HUES6 (cell line): ENCODE data around the gene INPP4B.

ENCODE experiments used
- H3K27ac ChIP-seq: 2 replicates; pipeline ENCODE4 v1.7.0; 2013; ENCODE audit warnings: low read depth, mild to moderate bottlenecking, low read length, inconsistent platforms
- H3K27me3 ChIP-seq: 2 replicates; pipeline ENCODE4 v1.6.1; 2013; ENCODE audit warnings: low read length; ENCODE audit not compliant: control insufficient read depth, insufficient read depth
- H3K36me3 ChIP-seq: 2 replicates; pipeline ENCODE4 v1.6.1; 2013; ENCODE audit warnings: low read length; ENCODE audit not compliant: control insufficient read depth, insufficient read depth
- H3K4me1 ChIP-seq: 2 replicates; pipeline ENCODE4 v1.6.1; 2013; ENCODE audit warnings: low read length; ENCODE audit not compliant: control insufficient read depth, insufficient read depth
- H3K4me3 ChIP-seq: 2 replicates; pipeline ENCODE4 v1.5.1; 2013; ENCODE audit warnings: low read depth, low read length
- H3K9ac ChIP-seq: one replicate; pipeline ENCODE4 v1.6.1; 2013; ENCODE audit warnings: mild to moderate bottlenecking, low read length
- H3K9me3 ChIP-seq: 2 replicates; pipeline ENCODE4 v1.6.1; 2013; ENCODE audit warnings: low read depth, low read length; ENCODE audit not compliant: control insufficient read depth, insufficient read depth

Gene INPP4B

DNA sequence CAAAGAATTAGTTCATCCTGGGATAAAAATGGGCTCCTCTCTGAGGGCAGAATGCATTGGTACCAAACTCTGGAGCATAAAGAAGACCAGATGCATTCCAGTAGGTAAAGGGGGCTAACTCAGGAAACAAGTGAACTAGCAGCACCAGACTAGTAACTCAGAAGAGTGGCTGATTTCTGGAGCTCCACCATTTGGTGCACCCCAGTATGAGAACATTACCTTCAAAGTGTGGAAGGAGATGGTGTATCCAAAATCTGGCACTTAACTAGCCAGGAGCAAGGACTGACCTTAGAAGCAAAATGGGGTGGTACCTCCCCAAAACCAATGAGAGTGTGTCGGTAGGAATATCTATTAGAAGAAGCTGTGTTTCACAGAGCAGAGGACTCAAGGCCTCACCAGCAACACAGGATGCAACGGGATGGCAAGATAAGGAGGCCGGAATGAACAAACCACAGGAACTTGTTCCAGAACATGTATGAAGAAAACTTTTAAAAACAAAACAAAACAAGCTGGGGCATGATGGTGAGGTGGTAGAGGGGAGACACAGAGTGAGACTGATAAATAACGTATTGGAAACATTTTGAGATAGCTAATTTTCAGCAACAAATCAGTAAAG is 142.3 kb downstream of the INPP4B start:
- Histone ChIP-seq H3K9ac (no peak overlapping the region), H3K4me3 (no peak overlapping the region), H3K36me3 (no peaks in the 10 kb centered on the region), H3K4me1 (peaks cover 5% of the 10 kb centered on the region; the same call in 1 of the 2 replicates), H3K27ac (no peak overlapping the region), H3K27me3 (peaks cover 19% of the 10 kb centered on the region), H3K9me3 (no peaks in the 10 kb centered on the region)

DNA sequence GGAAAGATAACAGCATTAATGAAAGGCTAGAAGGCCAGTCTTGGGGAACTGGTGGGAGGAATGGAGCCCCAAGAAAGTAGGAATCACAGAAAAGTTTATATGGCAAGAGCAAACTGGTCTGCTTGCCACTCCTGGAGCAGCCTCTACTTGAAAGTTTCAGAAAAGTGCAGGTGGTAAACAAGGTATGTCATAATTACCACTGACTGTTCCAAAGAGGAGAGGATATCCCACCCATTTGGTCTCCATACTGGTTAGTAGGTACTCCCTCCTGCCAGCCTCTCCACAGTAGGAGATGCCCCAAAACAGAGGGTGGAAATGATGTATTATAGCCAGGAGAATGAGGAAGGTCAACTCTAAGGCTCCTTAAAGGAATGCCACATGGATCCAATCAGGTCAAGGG is 145.1 kb downstream of the INPP4B start:
- peaks cover 7% of the 10 kb centered on the region; the same call in 1 of the 2 replicates for H3K27me3 ChIP-seq
- H3K36me3 ChIP-seq, result no peaks in the 10 kb centered on the region
- H3K9me3 ChIP-seq, result no peaks in the 10 kb centered on the region
- H3K4me1 ChIP-seq, result no peaks in the 10 kb centered on the region
- H3K4me3 ChIP-seq, result no peak overlapping the region
- H3K9ac ChIP-seq, result no peak overlapping the region
- H3K27ac ChIP-seq, result no peak overlapping the region

DNA sequence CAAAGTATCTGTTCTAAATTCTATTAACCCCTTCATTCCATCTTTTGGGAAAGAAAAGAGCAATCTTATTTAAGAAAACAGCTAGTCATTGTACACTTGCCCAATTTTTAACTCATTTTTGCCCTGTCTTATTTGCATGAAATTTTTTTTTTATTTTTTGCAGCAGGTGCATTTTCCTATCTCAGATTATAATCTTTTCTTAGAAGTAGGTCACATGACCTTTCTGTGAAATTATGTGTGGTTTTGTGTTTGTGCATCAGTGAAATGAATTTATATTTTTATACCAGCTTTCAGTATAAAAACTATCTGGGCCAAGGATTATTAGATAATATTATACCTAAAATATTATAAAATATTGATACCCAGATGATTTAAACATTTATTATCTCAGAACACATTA is 145.6 kb downstream of the INPP4B start:
- no peak overlapping the region for H3K27ac ChIP-seq
- no peaks in the 10 kb centered on the region for H3K4me1 ChIP-seq
- peaks cover 3% of the 10 kb centered on the region; the same call in 1 of the 2 replicates for H3K27me3 ChIP-seq
- H3K4me3 ChIP-seq, result no peak overlapping the region
- no peak overlapping the region for H3K9ac ChIP-seq
- H3K9me3 ChIP-seq, result no peaks in the 10 kb centered on the region
- no peaks in the 10 kb centered on the region for H3K36me3 ChIP-seq

DNA sequence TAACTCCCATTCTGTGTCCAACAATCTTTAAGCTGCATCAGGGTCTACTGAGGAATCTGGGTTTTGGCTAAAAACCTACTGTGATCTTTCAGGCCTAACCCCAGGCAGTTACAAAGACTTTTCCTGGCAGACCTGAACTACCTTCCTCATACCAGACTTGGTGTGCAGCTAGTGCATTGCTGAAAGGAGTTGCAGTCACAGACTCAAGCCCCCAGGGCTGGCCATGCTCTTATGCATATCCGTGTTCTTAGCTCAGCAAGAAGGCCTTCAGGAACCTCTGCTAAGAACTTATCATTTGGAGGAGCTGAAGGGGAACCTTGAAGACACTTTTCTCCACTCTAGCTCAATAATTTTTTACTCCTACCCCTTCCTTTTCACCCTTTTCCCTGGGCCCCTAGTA is 147.5 kb downstream of the INPP4B start:
- H3K9ac ChIP-seq, result no peak overlapping the region
- H3K4me1 ChIP-seq, result no peaks in the 10 kb centered on the region
- H3K27ac ChIP-seq, result no peak overlapping the region
- no peak overlapping the region for H3K4me3 ChIP-seq
- H3K27me3 ChIP-seq, result no peaks in the 10 kb centered on the region; the same call in 1 of the 2 replicates
- no peaks in the 10 kb centered on the region for H3K9me3 ChIP-seq
- H3K36me3 ChIP-seq, result no peaks in the 10 kb centered on the region

DNA sequence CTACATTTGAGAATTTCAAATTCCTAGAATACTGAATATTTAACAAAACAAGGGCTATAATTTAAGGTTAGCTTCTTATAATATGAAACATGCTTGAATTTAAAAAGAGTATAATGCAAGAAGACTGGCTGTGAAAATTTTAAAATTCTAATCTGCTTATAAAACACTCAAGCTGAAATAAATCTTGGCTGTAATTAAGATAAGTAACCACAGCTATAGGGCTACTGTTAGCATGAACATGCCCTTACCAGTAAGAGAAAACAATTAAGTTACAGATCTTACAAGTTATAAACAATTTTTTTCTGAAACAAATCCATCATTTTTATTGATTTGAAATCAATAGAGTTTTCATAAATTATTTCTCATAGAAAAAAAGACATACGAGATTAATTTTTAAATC is 148.2 kb downstream of the INPP4B start:
- H3K27me3 ChIP-seq, result no peaks in the 10 kb centered on the region; the same call in 1 of the 2 replicates
- no peaks in the 10 kb centered on the region for H3K9me3 ChIP-seq
- no peaks in the 10 kb centered on the region for H3K36me3 ChIP-seq
- no peaks in the 10 kb centered on the region for H3K4me1 ChIP-seq
- no peak overlapping the region for H3K9ac ChIP-seq
- no peak overlapping the region for H3K4me3 ChIP-seq
- H3K27ac ChIP-seq, result no peak overlapping the region

DNA sequence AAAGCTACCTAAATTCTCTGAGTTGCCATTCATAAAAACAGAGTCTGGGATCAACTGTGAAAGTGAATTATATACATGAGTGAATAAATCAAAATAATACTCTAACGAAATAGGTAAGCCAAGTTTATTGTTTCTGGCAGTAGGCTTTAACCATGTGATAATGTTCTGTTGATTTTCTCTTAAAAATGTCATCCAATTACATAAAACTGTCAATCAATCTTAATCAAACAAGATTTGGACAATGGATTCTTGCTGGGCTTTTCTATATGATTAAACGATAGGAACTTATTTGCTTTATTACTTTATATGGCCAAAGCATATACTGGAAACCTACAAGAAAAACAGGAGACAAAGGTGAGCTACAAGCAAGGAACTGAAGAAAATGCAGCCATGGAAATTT is 148.8 kb downstream of the INPP4B start:
- no peak overlapping the region for H3K27ac ChIP-seq
- no peak overlapping the region for H3K9ac ChIP-seq
- H3K4me1 ChIP-seq, result no peaks in the 10 kb centered on the region
- no peaks in the 10 kb centered on the region for H3K9me3 ChIP-seq
- H3K36me3 ChIP-seq, result no peaks in the 10 kb centered on the region
- no peak overlapping the region for H3K4me3 ChIP-seq
- H3K27me3 ChIP-seq, result no peaks in the 10 kb centered on the region; the same call in 1 of the 2 replicates

GRCh38 chr4:142696334-142697122 is 149.6 kb downstream of the INPP4B start:
- Histone ChIP-seq H3K27me3 (no peaks in the 10 kb centered on the region; the same call in 1 of the 2 replicates), H3K36me3 (no peaks in the 10 kb centered on the region), H3K9me3 (no peaks in the 10 kb centered on the region), H3K4me1 (no peaks in the 10 kb centered on the region), H3K9ac (no peak overlapping the region), H3K27ac (no peak overlapping the region), H3K4me3 (no peak overlapping the region)

- no peaks in the 10 kb centered on the region for H3K36me3 ChIP-seq
- H3K27me3 ChIP-seq, result no peaks in the 10 kb centered on the region
- H3K4me3 ChIP-seq, result no peak overlapping the region
- no peaks in the 10 kb centered on the region for H3K4me1 ChIP-seq
- H3K9me3 ChIP-seq, result no peaks in the 10 kb centered on the region
- no peak overlapping the region for H3K27ac ChIP-seq
- H3K9ac ChIP-seq, result no peak overlapping the region
Observed at GRCh38 chr4:142690406-142691163, 155.5 kb downstream of the INPP4B start.

DNA sequence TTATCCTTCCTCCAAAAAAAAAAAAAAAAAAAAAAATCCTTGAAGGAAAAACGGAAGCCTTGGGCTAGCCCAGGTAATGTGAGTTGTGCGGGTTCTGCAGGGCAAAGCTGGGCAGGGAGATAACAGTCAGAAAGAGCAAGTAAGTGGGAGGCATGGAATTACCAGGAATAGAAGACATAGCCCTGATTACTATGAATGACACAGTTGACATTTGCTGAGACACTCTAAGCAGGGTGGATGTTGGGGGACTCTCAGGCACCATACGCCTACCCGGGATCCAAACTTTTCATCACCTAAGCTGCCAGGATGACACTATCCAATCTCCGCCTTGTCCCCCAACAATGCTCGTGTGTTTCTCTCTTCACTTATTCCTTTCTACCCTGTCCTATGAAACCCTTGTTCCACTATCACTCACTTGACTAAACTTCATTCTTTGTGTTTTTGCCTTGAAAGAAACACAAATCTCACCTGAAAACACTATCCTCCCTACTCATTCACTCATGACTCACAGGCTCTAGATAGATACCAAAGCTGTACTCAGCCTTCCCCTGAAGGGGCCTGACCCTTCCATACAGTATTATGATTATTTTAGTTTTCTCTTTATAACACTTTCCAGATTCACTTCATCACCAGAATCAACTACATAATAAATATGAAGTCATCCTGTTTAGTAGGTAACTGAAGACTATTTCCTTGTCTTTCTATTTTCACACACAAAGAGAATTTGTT is 158.4 kb downstream of the INPP4B start:
- Histone ChIP-seq H3K9ac (no peak overlapping the region), H3K4me3 (no peak overlapping the region), H3K27me3 (no peaks in the 10 kb centered on the region), H3K27ac (no peak overlapping the region), H3K9me3 (no peaks in the 10 kb centered on the region), H3K36me3 (no peaks in the 10 kb centered on the region), H3K4me1 (no peaks in the 10 kb centered on the region)

- no peak overlapping the region for H3K9ac ChIP-seq
- H3K27me3 ChIP-seq, result no peaks in the 10 kb centered on the region
- no peaks in the 10 kb centered on the region for H3K4me1 ChIP-seq
- H3K9me3 ChIP-seq, result no peaks in the 10 kb centered on the region
- no peaks in the 10 kb centered on the region for H3K36me3 ChIP-seq
- H3K4me3 ChIP-seq, result no peak overlapping the region
- no peak overlapping the region for H3K27ac ChIP-seq
Observed at GRCh38 chr4:142686081-142686480, 160.0 kb downstream of the INPP4B start.
